Stimulated activated naive B cell treated with anti-CD40 and anti-IgM and Interleukin-4, amounts not matched to agents 10 μg/mL and 1 μg/mL and 100 μg/mL, for 72 hours (primary cell): ENCODE measurements around the gene TNNT3.

ENCODE experiments used
- ATAC-seq, 2 donors: fragments of 150-1000 bp; cut with Tn5 transposase; replicated peaks; 2 replicates each; pipeline ENCODE4 v1.10.0; 2021; ENCODE audit warnings: moderate library complexity in 1 of 2
- DNase-seq: peaks from one replicate; pipeline ENCODE4 v3.0.0; 2021
- H3K27ac Mint-ChIP-seq: one replicate; pipeline ENCODE4 v1.8.0; 2022; ENCODE audit warnings: mild to moderate bottlenecking, mixed read lengths
- H3K27me3 Mint-ChIP-seq, 2 donors: one replicate each; pipeline ENCODE4 v1.8.0; 2022; ENCODE audit warnings: mixed read lengths in 2 of 2
- H3K36me3 Mint-ChIP-seq, 2 donors: one replicate each; pipeline ENCODE4 v1.8.0; 2022; ENCODE audit warnings: mixed read lengths in 2 of 2, mild to moderate bottlenecking in 1 of 2
- H3K4me1 Mint-ChIP-seq, 2 donors: one replicate each; pipeline ENCODE4 v1.8.0; 2022; ENCODE audit warnings: mixed read lengths in 2 of 2, mild to moderate bottlenecking in 1 of 2
- H3K4me3 Mint-ChIP-seq, 2 donors: one replicate each; pipeline ENCODE4 v1.8.0; 2022; ENCODE audit warnings: mild to moderate bottlenecking in 2 of 2, mixed read lengths in 2 of 2, moderate library complexity in 1 of 2
- H3K9me3 Mint-ChIP-seq, 2 donors: one replicate each; pipeline ENCODE4 v1.8.0; 2022; ENCODE audit warnings: mixed read lengths in 2 of 2, mild to moderate bottlenecking in 1 of 2

TNNT3 gene

GRCh38 chr11:1896923-1897322 lies 22.6 kb upstream of the TNNT3 start:
- peaks cover 20 to 28% of the 10 kb centered on the region in 2 donors for H3K4me1 Mint-ChIP-seq
- peak overlapping the region; percentile 77 to 84 for H3K4me3 Mint-ChIP-seq
- H3K36me3 Mint-ChIP-seq, result peaks cover 6 to 14% of the 10 kb centered on the region in 2 donors
- peak overlapping the region; percentile 85 for H3K27ac Mint-ChIP-seq
- no peaks in the 10 kb centered on the region for H3K27me3 Mint-ChIP-seq
- DNase-seq, result no peak
- ATAC-seq, result peak; percentile 89 to 92
- peaks cover 5 to 10% of the 10 kb centered on the region in 2 donors for H3K9me3 Mint-ChIP-seq

- Mint-ChIP-seq H3K9me3 (no peaks in the 10 kb centered on the region), H3K4me1 (peaks cover 9 to 18% of the 10 kb centered on the region in 2 donors), H3K27me3 (no peaks in the 10 kb centered on the region), H3K27ac (no peak overlapping the region), H3K4me3 (no peak overlapping the region), H3K36me3 (no peaks in the 10 kb centered on the region)
- DNase-seq (no peak), ATAC-seq (no peak)
Observed at GRCh38 chr11:1899090-1899489, 20.4 kb upstream of the TNNT3 start.

GRCh38 chr11:1899686-1900085 lies 19.8 kb upstream of the TNNT3 start:
- no peak for DNase-seq
- Mint-ChIP-seq H3K36me3 (no peaks in the 10 kb centered on the region), H3K27ac (no peak overlapping the region), H3K27me3 (no peaks in the 10 kb centered on the region), H3K9me3 (no peaks in the 10 kb centered on the region), H3K4me1 (peaks cover 9 to 18% of the 10 kb centered on the region in 2 donors), H3K4me3 (no peak overlapping the region)
- no peak for ATAC-seq

- Mint-ChIP-seq H3K27me3 (peaks cover 6 to 9% of the 10 kb centered on the region in 2 donors), H3K36me3 (no peaks in the 10 kb centered on the region), H3K4me3 (no peak overlapping the region), H3K4me1 (no peaks in the 10 kb centered on the region), H3K27ac (no peak overlapping the region), H3K9me3 (no peaks in the 10 kb centered on the region)
- ATAC-seq (no peak), DNase-seq (no peak)
Observed at GRCh38 chr11:1906181-1906580, 13.3 kb upstream of the TNNT3 start.

- Mint-ChIP-seq H3K27me3 (peaks cover 6 to 9% of the 10 kb centered on the region in 2 donors), H3K36me3 (no peaks in the 10 kb centered on the region), H3K4me3 (no peak overlapping the region), H3K27ac (no peak overlapping the region), H3K9me3 (no peaks in the 10 kb centered on the region), H3K4me1 (no peaks in the 10 kb centered on the region)
- no peak for DNase-seq
- no peak for ATAC-seq
Observed at GRCh38 chr11:1906611-1907423, 12.7 kb upstream of the TNNT3 start.

GRCh38 chr11:1908618-1909017 lies 10.9 kb upstream of the TNNT3 start:
- no peak overlapping the region for H3K4me3 Mint-ChIP-seq
- DNase-seq (no peak), ATAC-seq (no peak)
- H3K27ac Mint-ChIP-seq, result no peak overlapping the region
- H3K27me3 Mint-ChIP-seq, result peaks cover 6 to 9% of the 10 kb centered on the region in 2 donors
- H3K9me3 Mint-ChIP-seq, result no peaks in the 10 kb centered on the region
- no peaks in the 10 kb centered on the region for H3K4me1 Mint-ChIP-seq
- H3K36me3 Mint-ChIP-seq, result no peaks in the 10 kb centered on the region

- Mint-ChIP-seq H3K4me3 (no peak overlapping the region), H3K27me3 (peaks cover 13 to 15% of the 10 kb centered on the region in 2 donors), H3K27ac (no peak overlapping the region), H3K4me1 (peaks cover 0 to 4% of the 10 kb centered on the region in 2 donors), H3K9me3 (no peaks in the 10 kb centered on the region), H3K36me3 (no peaks in the 10 kb centered on the region)
- DNase-seq (no peak), ATAC-seq (no peak)
Observed at GRCh38 chr11:1909524-1909923, 10.0 kb upstream of the TNNT3 start.

- Mint-ChIP-seq H3K9me3 (no peaks in the 10 kb centered on the region), H3K4me1 (peaks cover 15 to 17% of the 10 kb centered on the region in 2 donors), H3K4me3 (no peak overlapping the region), H3K36me3 (peaks cover 0 to 4% of the 10 kb centered on the region in 2 donors), H3K27ac (no peak overlapping the region), H3K27me3 (peaks cover 16 to 19% of the 10 kb centered on the region in 2 donors)
- no peak for DNase-seq
- no peak for ATAC-seq
Observed at GRCh38 chr11:1912289-1912878, 7.1 kb upstream of the TNNT3 start.

- Mint-ChIP-seq H3K27ac (no peak overlapping the region), H3K4me1 (peaks cover 15 to 17% of the 10 kb centered on the region in 2 donors), H3K4me3 (no peak overlapping the region), H3K9me3 (no peaks in the 10 kb centered on the region), H3K27me3 (peaks cover 16 to 19% of the 10 kb centered on the region in 2 donors), H3K36me3 (peaks cover 0 to 4% of the 10 kb centered on the region in 2 donors)
- ATAC-seq (no peak), DNase-seq (no peak)
Observed at GRCh38 chr11:1913271-1914060, 6.0 kb upstream of the TNNT3 start.

- peaks cover 15 to 25% of the 10 kb centered on the region in 2 donors for H3K27me3 Mint-ChIP-seq
- H3K4me3 Mint-ChIP-seq, result peak overlapping the region in 1 of 2 donors; percentile 0
- ATAC-seq (no peak), DNase-seq (no peak)
- no peak overlapping the region for H3K27ac Mint-ChIP-seq
- H3K36me3 Mint-ChIP-seq, result peaks cover 0 to 4% of the 10 kb centered on the region in 2 donors
- no peaks in the 10 kb centered on the region for H3K9me3 Mint-ChIP-seq
- H3K4me1 Mint-ChIP-seq, result peaks cover 17 to 21% of the 10 kb centered on the region in 2 donors
Observed at GRCh38 chr11:1915795-1916131, 3.7 kb upstream of the TNNT3 start.

- H3K27ac Mint-ChIP-seq, result no peak overlapping the region
- H3K4me3 Mint-ChIP-seq, result no peak overlapping the region
- peaks cover 17 to 21% of the 10 kb centered on the region in 2 donors for H3K4me1 Mint-ChIP-seq
- ATAC-seq (peak; percentile 49 to 66), DNase-seq (peak; percentile 18)
- H3K9me3 Mint-ChIP-seq, result no peaks in the 10 kb centered on the region
- H3K36me3 Mint-ChIP-seq, result peaks cover 0 to 4% of the 10 kb centered on the region in 2 donors
- peaks cover 15 to 25% of the 10 kb centered on the region in 2 donors for H3K27me3 Mint-ChIP-seq
Observed at GRCh38 chr11:1916132-1916985, 3.1 kb upstream of the TNNT3 start.

GRCh38 chr11:1916986-1917522 lies 2.4 kb upstream of the TNNT3 start:
- H3K27me3 Mint-ChIP-seq, result peaks cover 15 to 31% of the 10 kb centered on the region in 2 donors
- ATAC-seq (peak; percentile 20 to 22), DNase-seq (no peak)
- H3K27ac Mint-ChIP-seq, result no peak overlapping the region
- H3K4me3 Mint-ChIP-seq, result no peak overlapping the region
- H3K4me1 Mint-ChIP-seq, result peaks cover 17 to 21% of the 10 kb centered on the region in 2 donors
- H3K9me3 Mint-ChIP-seq, result no peaks in the 10 kb centered on the region
- H3K36me3 Mint-ChIP-seq, result peaks cover 0 to 4% of the 10 kb centered on the region in 2 donors

GRCh38 chr11:1917523-1918435 lies 1.7 kb upstream of the TNNT3 start:
- no peak for DNase-seq
- no peaks in the 10 kb centered on the region for H3K9me3 Mint-ChIP-seq
- no peak overlapping the region for H3K27ac Mint-ChIP-seq
- peaks cover 0 to 4% of the 10 kb centered on the region in 2 donors for H3K36me3 Mint-ChIP-seq
- no peak overlapping the region for H3K4me3 Mint-ChIP-seq
- H3K27me3 Mint-ChIP-seq, result peaks cover 17 to 38% of the 10 kb centered on the region in 2 donors
- peak; percentile 26 to 44 for ATAC-seq
- H3K4me1 Mint-ChIP-seq, result peaks cover 18 to 24% of the 10 kb centered on the region in 2 donors
